ENCODE results near the gene IGSF10. TPM values are rescaled to one million over a fixed set of nuclear protein-coding genes. Genes with fewer than 3 reads are reported as not detected.

IGSF10 gene
- total and polyA plus RNA-seq, 10 of the 15 experiments (the other 5 are each of a cell fraction or from before 2014, with no cell fraction given): under 0.01 to 0.18 (median 0.03) TPM; not detected in 2

- intact Hi-C loops (cut with micrococcal nuclease; ENCODE audit: unreplicated experiment): loop anchor here (1.0 kb wide), 2 partner anchors 400 to 479 kb away; no protein-coding TSS in a partner anchor
- TF ChIP-seq RAD21 (IDR thresholded peaks at IDR 0.05; ENCODE audit: insufficient read depth, low read depth, low read length) (peak; percentile 68), SPI1 (IDR thresholded peaks at IDR 0.05; ENCODE audit: borderline replicate concordance, insufficient read depth, low read depth, low read length) (no peak), SMC3 (IDR thresholded peaks at IDR 0.05; ENCODE audit: borderline replicate concordance, low read length) (peak; percentile 70), CTCF (IDR thresholded peaks at IDR 0.05 in 2 of 3, conservative IDR thresholded peaks at IDR 0.05 in 1 of 3; ENCODE audit: control insufficient read depth in 2 of 3, extremely low read depth in 1 of 3, insufficient read depth in 1 of 3, low read depth in 3 of 3, low read length in 3 of 3) (peak; percentile 63 to 70 (median 70)), ZBED1 (IDR thresholded peaks at IDR 0.05; ENCODE audit: borderline replicate concordance) (no peak)
- Histone ChIP-seq H3K9me3 (replicated peaks; ENCODE audit: control insufficient read depth, insufficient read depth, low read length) (no peaks in the 10 kb centered on the region), H4K20me1 (ENCODE audit: control insufficient read depth, insufficient read depth) (no peaks in the 10 kb centered on the region), H3K36me3 (ENCODE audit: control insufficient read depth in 2 of 2, insufficient read depth in 2 of 2, low read length in 1 of 2) (no peaks in the 10 kb centered on the region), H3K4me1 (ENCODE audit: control insufficient read depth, insufficient read depth, low read length) (no peaks in the 10 kb centered on the region), H3K4me2 (ENCODE audit: control insufficient read depth, insufficient read depth) (no peak overlapping the region), H3K4me3 (no peak overlapping the region), H3K27me3 (replicated peaks in 1 of 2; ENCODE audit: control insufficient read depth in 2 of 2, insufficient read depth in 2 of 2, low read length in 1 of 2) (no peaks in the 10 kb centered on the region), H3K79me2 (ENCODE audit: control insufficient read depth, insufficient read depth, low read length) (no peaks in the 10 kb centered on the region), H2AFZ (ENCODE audit: control insufficient read depth, low read depth, low read length) (no peak overlapping the region), H3K27ac (ENCODE audit: control insufficient read depth, insufficient read depth) (no peak overlapping the region), H3K9ac (ENCODE audit: control insufficient read depth, insufficient read depth, low read length) (no peak overlapping the region)
- 1% methylated on average over 3 of the region's 3 CpGs for WGBS (ENCODE audit: insufficient coverage, insufficient replicate concordance, low lambda C conversion rate, missing lambda C conversion rate)
- DNase-seq (ENCODE audit: low read depth, low spot score) (no peak), ATAC-seq (peak; percentile 92), FAIRE-seq (peak; percentile 56)
- in situ Hi-C loops (cut with MboI): loop anchor here (5.0 to 10.0 kb wide), 2 partner anchors 395 to 478 kb away; no protein-coding TSS in a partner anchor
- CTCF ChIA-PET: interaction anchor here (0.6 to 4.3 kb wide), 17 partner anchors 8 to 480 kb away, joined by 3 to 47 read pairs (median 4); no protein-coding TSS in a partner anchor
- RAD21 ChIA-PET (ENCODE audit: unreplicated experiment): interaction anchor here (0.7 to 3.3 kb wide), 5 partner anchors 61 to 479 kb away, joined by 3 to 16 read pairs (median 5); no protein-coding TSS in a partner anchor
- POLR2A ChIA-PET: no interaction called here
- BruUV-seq (replicated peaks): no TSS peak
- SMC1A ChIA-PET (ENCODE audit: uncharacterized antibody, unreplicated experiment): interaction anchor here (0.9 to 4.7 kb wide), 9 partner anchors 8 to 479 kb away, joined by 3 to 38 read pairs (median 4); no protein-coding TSS in a partner anchor
These were observed 21.2 kb downstream of the IGSF10 start for GRCh38 chr3:151439652-151440125.
